ENCODE data around the gene MYOG. TPM values are rescaled to one million over a fixed set of nuclear protein-coding genes. Genes with fewer than 3 reads are reported as not detected.

Gene MYOG
- total RNA-seq, 2 experiments from 2014 or later: not detected

- H3K4me1 ChIP-seq (ENCODE audit: insufficient read depth, low read length, poor library complexity, severe bottlenecking): no peaks in the 10 kb centered on the region
- DNase-seq (ENCODE audit: low spot score): no peak
- no TSS peak for BruUV-seq (replicated peaks)
- H3K79me2 ChIP-seq (ENCODE audit: insufficient read depth, low read depth, low read length): no peaks in the 10 kb centered on the region
- intact Hi-C loops (cut with micrococcal nuclease; ENCODE audit: unreplicated experiment): no loop called here
- no peak overlapping the region for H3K27ac ChIP-seq (ENCODE audit: low read depth, low read length, poor library complexity, severe bottlenecking)
- no peaks in the 10 kb centered on the region for H4K20me1 ChIP-seq (ENCODE audit: insufficient read depth, low read length)
- POLR2A ChIA-PET: no interaction called here
- CTCF ChIA-PET (ENCODE audit: unreplicated experiment): interaction anchor here (0.5 kb wide), 1 partner anchor 88 kb away, joined by 3 read pairs; no protein-coding TSS in a partner anchor
- H3K4me2 ChIP-seq (ENCODE audit: low read length): no peak overlapping the region
- H3K9me2 ChIP-seq (ENCODE audit: insufficient read depth, low read length): no peaks in the 10 kb centered on the region
- H3K36me3 ChIP-seq (ENCODE audit: insufficient read depth, low read length): no peaks in the 10 kb centered on the region
- no peaks in the 10 kb centered on the region for H3K9me3 ChIP-seq (ENCODE audit: low read length)
- TF ChIP-seq CTCF (conservative IDR thresholded peaks at IDR 0.05; ENCODE audit: low read length) (no peak), EZH2phosphoT487 (IDR thresholded peaks at IDR 0.05; ENCODE audit: borderline replicate concordance, low read depth, low read length) (no peak)
- H3K4me3 ChIP-seq (ENCODE audit: low read depth, low read length, poor library complexity, severe bottlenecking): no peak overlapping the region
- H2AFZ ChIP-seq (ENCODE audit: low read length): no peak overlapping the region
These were observed 39.8 kb downstream of the MYOG start for GRCh38 chr1:203045821-203046594.

- Histone ChIP-seq H3K79me2 (ENCODE audit: insufficient read depth, low read depth, low read length) (no peaks in the 10 kb centered on the region), H4K20me1 (ENCODE audit: insufficient read depth, low read length) (no peaks in the 10 kb centered on the region), H2AFZ (ENCODE audit: low read length) (no peak overlapping the region), H3K4me3 (ENCODE audit: low read depth, low read length, poor library complexity, severe bottlenecking) (no peak overlapping the region), H3K9me3 (ENCODE audit: low read length) (no peaks in the 10 kb centered on the region), H3K4me2 (ENCODE audit: low read length) (no peak overlapping the region), H3K4me1 (ENCODE audit: insufficient read depth, low read length, poor library complexity, severe bottlenecking) (no peaks in the 10 kb centered on the region), H3K36me3 (ENCODE audit: insufficient read depth, low read length) (no peaks in the 10 kb centered on the region), H3K9me2 (ENCODE audit: insufficient read depth, low read length) (no peaks in the 10 kb centered on the region), H3K27ac (ENCODE audit: low read depth, low read length, poor library complexity, severe bottlenecking) (no peak overlapping the region)
- ChIA-PET POLR2A (no interaction called here), CTCF (ENCODE audit: unreplicated experiment) (no interaction called here)
- no peak for TF ChIP-seq EZH2phosphoT487 (IDR thresholded peaks at IDR 0.05; ENCODE audit: borderline replicate concordance, low read depth, low read length)
- TF ChIP-seq CTCF (conservative IDR thresholded peaks at IDR 0.05; ENCODE audit: low read length): no peak
- intact Hi-C loops (cut with micrococcal nuclease; ENCODE audit: unreplicated experiment): no loop called here
- no TSS peak for BruUV-seq (replicated peaks)
- DNase-seq (ENCODE audit: low spot score): no peak
These were observed 40.5 kb downstream of the MYOG start for GRCh38 chr1:203045336-203045735.

- H3K9me3 ChIP-seq (ENCODE audit: low read length): no peaks in the 10 kb centered on the region
- no peaks in the 10 kb centered on the region for H3K36me3 ChIP-seq (ENCODE audit: insufficient read depth, low read length)
- no peak overlapping the region for H3K27ac ChIP-seq (ENCODE audit: low read depth, low read length, poor library complexity, severe bottlenecking)
- H3K9me2 ChIP-seq (ENCODE audit: insufficient read depth, low read length): no peaks in the 10 kb centered on the region
- H3K79me2 ChIP-seq (ENCODE audit: insufficient read depth, low read depth, low read length): no peaks in the 10 kb centered on the region
- no peak for DNase-seq (ENCODE audit: low spot score)
- CTCF ChIA-PET (ENCODE audit: unreplicated experiment): interaction anchor here (0.6 kb wide), 1 partner anchor 12 kb away, joined by 3 read pairs; no protein-coding TSS in a partner anchor
- BruUV-seq (replicated peaks): no TSS peak
- H4K20me1 ChIP-seq (ENCODE audit: insufficient read depth, low read length): no peaks in the 10 kb centered on the region
- POLR2A ChIA-PET: no interaction called here
- H3K4me3 ChIP-seq (ENCODE audit: low read depth, low read length, poor library complexity, severe bottlenecking): no peak overlapping the region
- no peak for TF ChIP-seq EZH2phosphoT487 (IDR thresholded peaks at IDR 0.05; ENCODE audit: borderline replicate concordance, low read depth, low read length)
- TF ChIP-seq CTCF (conservative IDR thresholded peaks at IDR 0.05; ENCODE audit: low read length): no peak
- intact Hi-C loops (cut with micrococcal nuclease; ENCODE audit: unreplicated experiment): no loop called here
- H3K4me1 ChIP-seq (ENCODE audit: insufficient read depth, low read length, poor library complexity, severe bottlenecking): no peaks in the 10 kb centered on the region
- H3K4me2 ChIP-seq (ENCODE audit: low read length): no peak overlapping the region
- no peak overlapping the region for H2AFZ ChIP-seq (ENCODE audit: low read length)
These were observed 41.1 kb downstream of the MYOG start for GRCh38 chr1:203044546-203045250.
